Duodenal mucosa (tissue), 2 donors: Measurements from ENCODE around the gene PHF19.

Source experiments
- H3K27ac ChIP-seq: one replicate; pipeline ENCODE4 v1.7.0; 2013; ENCODE audit warnings: low read depth, low read length
- H3K27me3 ChIP-seq, 2 donors: one replicate each; pipeline ENCODE4 v1.7.0; 2013; ENCODE audit warnings: low read length in 2 of 2, control low read depth in 1 of 2; ENCODE audit not compliant: insufficient read depth in 2 of 2, control insufficient read depth in 1 of 2
- H3K36me3 ChIP-seq, 2 donors: one replicate each; pipeline ENCODE4 v1.7.0; 2013; ENCODE audit warnings: low read length in 2 of 2, control low read depth in 1 of 2; ENCODE audit not compliant: insufficient read depth in 2 of 2, control insufficient read depth in 1 of 2
- H3K4me1 ChIP-seq, 2 donors: one replicate each; pipeline ENCODE4 v1.7.0; 2013; ENCODE audit warnings: low read length in 2 of 2, control low read depth in 1 of 2; ENCODE audit not compliant: insufficient read depth in 2 of 2, control insufficient read depth in 1 of 2
- H3K4me3 ChIP-seq, 2 donors: one replicate each; pipeline ENCODE4 v1.7.0; 2013; ENCODE audit warnings: low read length in 2 of 2, low read depth in 1 of 2
- H3K9ac ChIP-seq, 2 donors: one replicate each; pipeline ENCODE4 v1.7.0; 2013; ENCODE audit warnings: low read length in 2 of 2, low read depth in 1 of 2
- H3K9me3 ChIP-seq, 2 donors: one replicate each; pipeline ENCODE4 v1.7.0; 2013; ENCODE audit warnings: low read length in 2 of 2, control low read depth in 1 of 2; ENCODE audit not compliant: control insufficient read depth in 1 of 2

Gene PHF19

DNA sequence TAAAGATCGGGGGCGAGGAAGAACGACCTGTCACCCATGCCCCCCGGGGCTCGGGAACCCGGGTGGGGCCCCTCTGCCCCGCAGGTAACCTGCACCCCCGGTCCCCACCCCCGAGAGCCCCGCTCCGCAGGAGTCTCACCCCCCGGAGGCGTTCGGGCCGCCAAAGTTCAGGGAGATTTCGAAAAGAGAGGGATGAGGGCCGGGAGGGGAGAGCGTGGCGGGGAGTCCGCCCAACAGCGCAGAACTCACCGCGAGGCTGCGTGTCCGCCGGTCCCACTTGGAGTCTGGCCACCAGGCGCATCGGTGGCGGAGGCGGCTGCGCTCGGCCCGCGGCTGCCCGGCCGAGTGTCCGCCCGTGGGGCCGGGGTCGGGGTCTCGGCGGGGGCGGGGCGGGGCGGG is at the start of gene PHF19:
Gene PHF19 (minus strand): TSS at position 347 of the 399 bp plus-strand sequence. CDS start 2,447 bp downstream, outside the sequence.
- Histone ChIP-seq H3K9ac (peak within 1 kb of the TSS; percentile 59 to 77), H3K4me3 (peak within 1 kb of the TSS; percentile 80 to 91)

GRCh38 chr9:120926397-120926928 is 49.5 kb upstream of the PHF19 start, which contains the start of gene TRAF1:
Gene TRAF1 (minus strand): TSS chr9:120926796. CDS start chr9:120926075, 721 bp downstream.
- H3K27ac ChIP-seq: peak within 1 kb of the TSS; percentile 39
- no peaks in the 10 kb centered on the region for H3K36me3 ChIP-seq
- H3K27me3 ChIP-seq: no peaks in the 10 kb centered on the region
- no peaks in the 10 kb centered on the region for H3K9me3 ChIP-seq
- H3K4me3 ChIP-seq: peak within 1 kb of the TSS; percentile 30 to 42
- H3K9ac ChIP-seq: peak within 1 kb of the TSS; percentile 48 to 79
- peaks cover 5 to 13% of the 10 kb centered on the region in 2 donors for H3K4me1 ChIP-seq

More for the DNA sequence above, at the start of gene PHF19:
- H3K4me1 ChIP-seq: peaks cover 26 to 36% of the 10 kb centered on the region in 2 donors
- H3K27ac ChIP-seq: peak within 1 kb of the TSS; percentile 76
- peaks cover 3 to 14% of the 10 kb centered on the region in 2 donors for H3K36me3 ChIP-seq
- no peaks in the 10 kb centered on the region for H3K9me3 ChIP-seq
- H3K27me3 ChIP-seq: no peaks in the 10 kb centered on the region

- Histone ChIP-seq H3K4me1 (peaks cover 5 to 8% of the 10 kb centered on the region in 2 donors), H3K9ac (peak overlapping the region; percentile 45 to 48), H3K9me3 (no peaks in the 10 kb centered on the region), H3K27ac (peak overlapping the region; percentile 39), H3K4me3 (peak overlapping the region; percentile 30 to 42), H3K36me3 (no peaks in the 10 kb centered on the region), H3K27me3 (no peaks in the 10 kb centered on the region)
These were observed 48.8 kb upstream of the PHF19 start for GRCh38 chr9:120925535-120926396.

DNA sequence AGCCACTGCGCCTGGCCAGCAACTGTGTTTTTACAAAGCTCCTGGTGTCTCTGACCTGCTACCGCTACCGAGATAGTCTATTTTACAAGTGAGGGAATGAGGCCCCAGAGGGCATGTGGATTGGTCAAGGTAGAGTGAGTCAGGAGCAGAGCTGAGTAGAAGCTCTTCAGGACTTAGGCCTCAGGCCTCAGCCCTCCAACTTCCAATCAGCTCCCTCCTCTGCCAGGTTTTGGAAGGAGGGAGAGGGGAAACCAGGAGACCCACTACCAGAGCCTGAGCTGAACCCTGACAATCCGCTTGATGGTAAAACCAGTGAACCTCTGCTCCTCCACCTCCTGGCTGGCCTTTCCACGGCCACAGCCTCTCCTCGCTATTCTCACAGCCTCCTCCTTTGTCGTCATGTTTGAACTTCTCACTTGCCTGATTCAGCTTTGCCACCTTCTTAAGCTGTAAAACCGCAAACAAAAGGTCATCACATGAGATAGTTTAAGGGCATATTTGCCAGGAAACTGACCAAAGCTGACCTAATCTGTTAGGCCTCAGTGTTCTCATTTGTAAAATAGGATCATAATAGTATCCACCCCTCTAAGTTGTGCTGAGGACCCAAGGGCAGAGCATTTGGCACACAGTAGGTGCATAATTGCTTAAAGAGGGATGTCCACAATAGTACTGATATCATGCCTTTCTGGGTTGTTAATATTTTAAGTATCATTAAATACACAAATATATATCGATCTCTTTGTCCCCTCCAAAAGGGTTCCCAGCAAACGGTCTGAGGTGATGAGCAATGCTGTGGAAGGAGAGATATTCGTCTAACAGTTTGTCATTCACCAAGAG is 47.9 kb upstream of the PHF19 start:
- Histone ChIP-seq H3K4me3 (peak overlapping the region; percentile 30 to 42), H3K4me1 (peaks cover 5 to 8% of the 10 kb centered on the region in 2 donors), H3K9me3 (no peaks in the 10 kb centered on the region), H3K9ac (peak overlapping the region; percentile 41 to 48), H3K36me3 (no peaks in the 10 kb centered on the region), H3K27me3 (no peaks in the 10 kb centered on the region), H3K27ac (no peak overlapping the region)

GRCh38 chr9:120923620-120924328 is 46.8 kb upstream of the PHF19 start:
- Histone ChIP-seq H3K9me3 (no peaks in the 10 kb centered on the region), H3K4me1 (peaks cover 4 to 7% of the 10 kb centered on the region in 2 donors), H3K27me3 (no peaks in the 10 kb centered on the region), H3K9ac (peak overlapping the region; percentile 32 to 34), H3K4me3 (peak overlapping the region; percentile 2 to 11), H3K27ac (no peak overlapping the region), H3K36me3 (no peaks in the 10 kb centered on the region)

DNA sequence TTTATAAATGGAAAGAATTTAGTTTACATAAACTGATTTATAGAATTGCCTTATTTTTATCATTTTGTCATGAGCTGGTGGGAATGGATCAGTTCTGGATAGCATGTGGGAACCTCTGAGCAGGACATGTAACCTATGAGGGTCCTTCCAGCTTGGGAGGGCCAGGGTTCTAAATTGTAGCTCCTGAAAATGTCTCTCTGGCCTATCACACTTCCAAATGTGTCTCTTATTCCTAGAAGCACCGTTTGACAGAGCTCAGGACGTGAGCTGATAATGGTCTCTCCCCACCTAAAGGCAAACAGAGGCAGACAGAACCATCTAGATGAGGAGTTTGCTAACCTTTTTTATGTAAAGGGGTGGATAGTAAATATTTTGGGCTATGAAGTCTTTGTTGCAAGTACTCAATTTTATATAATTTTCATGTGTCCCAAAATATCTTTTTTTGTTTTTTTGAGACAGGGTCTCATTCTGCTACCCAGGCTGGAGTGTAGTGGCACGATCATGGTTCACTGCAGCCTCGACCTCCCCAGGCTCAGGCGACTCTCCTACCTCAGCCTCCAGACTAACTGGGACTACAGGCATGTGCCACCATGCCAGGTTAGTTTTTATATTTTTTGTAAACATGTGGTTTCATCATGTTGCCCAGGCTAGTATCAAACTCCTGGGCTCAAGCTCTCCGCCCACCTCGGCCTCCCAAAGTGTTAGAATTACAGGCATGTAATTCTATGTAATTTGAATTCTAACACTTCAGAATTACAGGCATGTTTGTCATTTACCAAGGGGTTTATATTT is 45.6 kb upstream of the PHF19 start:
- Histone ChIP-seq H3K9ac (no peak overlapping the region), H3K27ac (no peak overlapping the region), H3K36me3 (no peaks in the 10 kb centered on the region), H3K27me3 (no peaks in the 10 kb centered on the region), H3K4me3 (no peak overlapping the region), H3K4me1 (peaks cover 4 to 10% of the 10 kb centered on the region in 2 donors), H3K9me3 (no peaks in the 10 kb centered on the region)

- no peaks in the 10 kb centered on the region for H3K36me3 ChIP-seq
- no peaks in the 10 kb centered on the region for H3K9me3 ChIP-seq
- peaks cover 2 to 10% of the 10 kb centered on the region in 2 donors for H3K4me1 ChIP-seq
- no peaks in the 10 kb centered on the region for H3K27me3 ChIP-seq
- no peak overlapping the region for H3K4me3 ChIP-seq
- H3K9ac ChIP-seq: no peak overlapping the region
- H3K27ac ChIP-seq: no peak overlapping the region
These were observed 44.7 kb upstream of the PHF19 start for GRCh38 chr9:120921661-120922181.

DNA sequence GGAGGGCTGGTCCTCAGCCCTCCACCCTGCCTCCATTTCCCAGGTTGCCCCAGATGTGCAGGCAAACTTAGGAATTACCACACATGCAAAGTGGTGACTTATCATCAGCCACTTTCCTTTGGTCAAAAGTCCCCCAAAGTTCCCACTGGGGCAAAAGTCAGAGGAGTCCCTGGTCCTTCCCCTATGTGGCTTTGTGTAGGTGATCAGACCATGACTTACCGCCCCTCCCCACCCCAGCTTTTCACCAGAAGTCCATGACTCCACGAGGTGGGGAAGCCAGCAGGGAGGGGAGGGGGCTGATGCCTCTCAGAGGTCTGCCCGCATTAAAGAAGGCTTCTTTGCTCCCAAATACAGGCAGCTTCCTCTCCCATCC is 43.8 kb upstream of the PHF19 start:
- peak overlapping the region in 1 of 2 donors; percentile 41 for H3K9ac ChIP-seq
- no peak overlapping the region for H3K4me3 ChIP-seq
- H3K36me3 ChIP-seq: no peaks in the 10 kb centered on the region
- H3K27me3 ChIP-seq: no peaks in the 10 kb centered on the region
- H3K9me3 ChIP-seq: no peaks in the 10 kb centered on the region
- H3K27ac ChIP-seq: no peak overlapping the region
- peaks cover 0 to 10% of the 10 kb centered on the region in 2 donors for H3K4me1 ChIP-seq
